ENCODE results near the gene NGEF. TPM values are rescaled to one million over a fixed set of nuclear protein-coding genes. Genes with fewer than 3 reads are reported as not detected.

Gene NGEF
- total and polyA plus RNA-seq, 10 of the 15 experiments (the other 5 are each of a cell fraction or from before 2014, with no cell fraction given) = 0.12 TPM; not detected in 9

GRCh38 chr2:232973011-232973735 lies 39.9 kb downstream of the NGEF start:
- no peaks in the 10 kb centered on the region for H3K9me3 ChIP-seq (replicated peaks; ENCODE audit: control insufficient read depth, insufficient read depth, low read length)
- no TSS peak for BruUV-seq (replicated peaks)
- no peaks in the 10 kb centered on the region for H3K36me3 ChIP-seq (ENCODE audit: control insufficient read depth in 2 of 2, insufficient read depth in 2 of 2, low read length in 1 of 2)
- FAIRE-seq (no peak), DNase-seq (ENCODE audit: low read depth, low spot score) (no peak), ATAC-seq (no peak)
- no peak overlapping the region for H2AFZ ChIP-seq (ENCODE audit: control insufficient read depth, low read depth, low read length)
- ChIA-PET CTCF (interaction anchor here (1.5 kb wide), 1 partner anchor 56 kb away, joined by 3 read pairs; no protein-coding TSS in a partner anchor), POLR2A (no interaction called here), SMC1A (ENCODE audit: uncharacterized antibody, unreplicated experiment) (interaction anchor here (1.8 kb wide), 1 partner anchor 15 kb away, joined by 5 read pairs; no protein-coding TSS in a partner anchor), RAD21 (ENCODE audit: unreplicated experiment) (interaction anchor here (1.0 kb wide), 1 partner anchor 14 kb away, joined by 3 read pairs; no protein-coding TSS in a partner anchor)
- no peak for TF ChIP-seq NBN (IDR thresholded peaks at IDR 0.05)
- TF ChIP-seq, protein P1, sequence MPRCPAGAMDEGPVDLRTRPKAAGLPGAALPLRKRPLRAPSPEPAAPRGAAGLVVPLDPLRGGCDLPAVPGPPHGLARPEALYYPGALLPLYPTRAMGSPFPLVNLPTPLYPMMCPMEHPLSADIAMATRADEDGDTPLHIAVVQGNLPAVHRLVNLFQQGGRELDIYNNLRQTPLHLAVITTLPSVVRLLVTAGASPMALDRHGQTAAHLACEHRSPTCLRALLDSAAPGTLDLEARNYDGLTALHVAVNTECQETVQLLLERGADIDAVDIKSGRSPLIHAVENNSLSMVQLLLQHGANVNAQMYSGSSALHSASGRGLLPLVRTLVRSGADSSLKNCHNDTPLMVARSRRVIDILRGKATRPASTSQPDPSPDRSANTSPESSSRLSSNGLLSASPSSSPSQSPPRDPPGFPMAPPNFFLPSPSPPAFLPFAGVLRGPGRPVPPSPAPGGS (IDR thresholded peaks at IDR 0.05; ENCODE audit: borderline replicate concordance, insufficient read depth, low read depth, low read length, poor library complexity, severe bottlenecking) = no peak
- no peak for TF ChIP-seq SP1 (IDR thresholded peaks at IDR 0.05; ENCODE audit: low read depth, low read length)
- TF ChIP-seq GABPA (IDR thresholded peaks at IDR 0.05; ENCODE audit: low read depth) = no peak
- TF ChIP-seq PML (IDR thresholded peaks at IDR 0.05; ENCODE audit: low read length) = no peak
- TF ChIP-seq RFX5 (IDR thresholded peaks at IDR 0.05; ENCODE audit: low read depth, low read length) = no peak
- TF ChIP-seq MXI1 (IDR thresholded peaks at IDR 0.05; ENCODE audit: low read depth, low read length) = no peak
- no peak for TF ChIP-seq ZNF217 (IDR thresholded peaks at IDR 0.05)
- TF ChIP-seq NFIC (IDR thresholded peaks at IDR 0.05; ENCODE audit: low read depth, low read length) = no peak
- no peak for TF ChIP-seq PKNOX1 (IDR thresholded peaks at IDR 0.05)
- TF ChIP-seq TCF12 (IDR thresholded peaks at IDR 0.05; ENCODE audit: low read depth, low read length) = no peak
- TF ChIP-seq HDAC6 (IDR thresholded peaks at IDR 0.05; ENCODE audit: unreplicated experiment) = no peak
- TF ChIP-seq RAD51 (IDR thresholded peaks at IDR 0.05) = no peak
- no peak for TF ChIP-seq CREB1 (IDR thresholded peaks at IDR 0.05; ENCODE audit: low read depth)
- no peaks in the 10 kb centered on the region for H3K4me1 ChIP-seq (ENCODE audit: control insufficient read depth, insufficient read depth, low read length)
- no peak overlapping the region for H3K4me2 ChIP-seq (ENCODE audit: control insufficient read depth, insufficient read depth)
- no peaks in the 10 kb centered on the region; a peak in 1 of 4 replicates for H3K27me3 ChIP-seq (replicated peaks in 1 of 2; ENCODE audit: control insufficient read depth in 2 of 2, insufficient read depth in 2 of 2, low read length in 1 of 2)
- in situ Hi-C loops (cut with MboI) = no loop called here
- no peak overlapping the region for H3K4me3 ChIP-seq
- intact Hi-C loops (cut with micrococcal nuclease; ENCODE audit: unreplicated experiment) = no loop called here
- no peaks in the 10 kb centered on the region for H3K79me2 ChIP-seq (ENCODE audit: control insufficient read depth, insufficient read depth, low read length)
- no peak overlapping the region for H3K27ac ChIP-seq (ENCODE audit: control insufficient read depth, insufficient read depth)
- 48% methylated on average over 10 of the region's 10 CpGs for WGBS (ENCODE audit: insufficient coverage, insufficient replicate concordance, low lambda C conversion rate, missing lambda C conversion rate)
- H4K20me1 ChIP-seq (ENCODE audit: control insufficient read depth, insufficient read depth) = no peaks in the 10 kb centered on the region
- H3K9ac ChIP-seq (ENCODE audit: control insufficient read depth, insufficient read depth, low read length) = no peak overlapping the region
